K562 (cell line): ENCODE data around the gene TMEM164. TPM values are rescaled to one million over a fixed set of nuclear protein-coding genes. Genes with fewer than 3 reads are reported as not detected.

Experiments used
- CBX1 ChIP-seq: sonication (generic); IDR thresholded peaks from 2 replicates; pipeline ENCODE4 v1.6.1; 2016; ENCODE audit warnings: antibody characterized with exemption, low read depth, mild to moderate bottlenecking
- CTCFL ChIP-seq: IDR thresholded peaks from 2 replicates; pipeline ENCODE4 v1.6.1; 2011; ENCODE audit warnings: borderline replicate concordance, low read depth, mild to moderate bottlenecking, moderate library complexity, low read length; ENCODE audit not compliant: insufficient read depth, poor library complexity, severe bottlenecking
- DLX4 ChIP-seq: fragments of 250-450 bp; sonication (Bioruptor Pico); IDR thresholded peaks from 2 replicates; pipeline ENCODE4 v1.6.1; 2021; ENCODE audit warnings: mild to moderate bottlenecking
- DMBX1 ChIP-seq: fragments of 250-450 bp; sonication (Bioruptor Pico); IDR thresholded peaks from 2 replicates; pipeline ENCODE4 v1.8.0; 2022; ENCODE audit warnings: inconsistent platforms, mild to moderate bottlenecking, moderate library complexity, borderline replicate concordance
- ELF1 ChIP-seq: fragments of 200-800 bp; sonication (Bioruptor generic); IDR thresholded peaks from 2 replicates; pipeline ENCODE4 v1.6.1; 2016; ENCODE audit warnings: missing genetic modification characterization, missing compliant biosample characterization
- FOXA1 ChIP-seq: fragments of 450-650 bp; IDR thresholded peaks from 2 replicates; pipeline ENCODE4 v1.6.1; 2016; ENCODE audit warnings: mild to moderate bottlenecking, borderline replicate concordance
- JUN ChIP-seq, 2 experiments: sonication (generic) in 1 of 2; formaldehyde crosslinking in 1 of 2; IDR thresholded peaks; 2 replicates each; pipeline versions ENCODE4 v1.6.1 to v1.8.0; 2012 to 2022; ENCODE audit warnings: borderline replicate concordance in 2 of 2, mild to moderate bottlenecking in 2 of 2, improper control_type of control experiment in 1 of 2, low read depth in 1 of 2, low read length in 1 of 2, missing genetic modification reagents in 1 of 2
- NFXL1 ChIP-seq: fragments of 450-650 bp; formaldehyde crosslinking; IDR thresholded peaks from 2 replicates; pipeline ENCODE4 v1.4.0; 2021; ENCODE audit warnings: mild to moderate bottlenecking
- SAFB ChIP-seq: fragments of 200-400 bp; formaldehyde crosslinking; IDR thresholded peaks from 2 replicates; pipeline ENCODE4 v1.6.1; 2017; ENCODE audit warnings: low read depth, low read length, borderline replicate concordance
- SMAD1 ChIP-seq: fragments of 150-350 bp; IDR thresholded peaks from 2 replicates; pipeline ENCODE4 v1.6.1; 2014; ENCODE audit warnings: low read length, low read depth; ENCODE audit not compliant: partially characterized antibody
- SMAD2 ChIP-seq: fragments of 150-350 bp; IDR thresholded peaks from 2 replicates; pipeline ENCODE4 v1.6.1; 2014; ENCODE audit warnings: low read depth, mild to moderate bottlenecking, low read length
- TARDBP ChIP-seq: fragments of 450-650 bp; IDR thresholded peaks from 2 replicates; pipeline ENCODE4 v1.6.1; 2016
- TEAD2 ChIP-seq: fragments of 450-650 bp; IDR thresholded peaks from 2 replicates; pipeline ENCODE4 v1.6.1; 2016; ENCODE audit warnings: missing genetic modification characterization, control low read depth, missing compliant biosample characterization
- UBTF ChIP-seq, 2 experiments: IDR thresholded peaks; 2 replicates each; pipeline ENCODE4 v1.6.1; 2012; ENCODE audit warnings: improper control_type of control experiment in 2 of 2, low read depth in 2 of 2, low read length in 2 of 2, borderline replicate concordance in 1 of 2
- ZBTB33 ChIP-seq: sonication (generic); formaldehyde crosslinking; IDR thresholded peaks from 2 replicates; pipeline ENCODE4 v1.8.1; 2023; ENCODE audit warnings: mild to moderate bottlenecking, missing genetic modification reagents
- ZNF518B ChIP-seq: fragments of 250-450 bp; sonication (Bioruptor Pico); IDR thresholded peaks from 2 replicates; pipeline ENCODE4 v1.5.0; 2021; ENCODE audit warnings: mild to moderate bottlenecking, moderate library complexity
- polyA plus RNA-seq, 8 experiments: library from polyadenylated mRNA; depleted of rRNA in 4 of 8; stranded (reverse) in 5 of 8; unstranded in 3 of 8; fragments of >200 nt; fragmentation: Nextera tagmentation in 2 of 8; fragmentation: Illumina TruSeq in 1 of 8; extraction: Ambion mirVana in 2 of 8; extraction: Trizol in 1 of 8; gene quantifications; 2 replicates each; pipeline versions ENCODE4 v1.2.1 to v1.2.3, GENCODE V29; 2011 to 2014; ENCODE audit warnings: inconsistent platforms in 1 of 8, missing spikeins in 1 of 8
- total RNA-seq, 7 experiments: library from RNA; depleted of rRNA in 6 of 7; stranded (reverse); fragments of >200 nt in 6 of 7; fragmentation: Illumina TruSeq in 2 of 7; extraction: Trizol in 2 of 7; gene quantifications; 2 replicates each; pipeline versions ENCODE4 v1.2.1 to v1.2.3, GENCODE V29; 2011 to 2021; ENCODE audit warnings: low replicate concordance in 1 of 7

TMEM164 gene
- total and polyA plus RNA-seq, 9 of the 15 experiments (the other 6 are each of a cell fraction or from before 2014, with no cell fraction given): 2.4 to 57.3 (median 23.1) TPM

- TF ChIP-seq SMAD2 (no peak), JUN (IDR thresholded peaks at IDR 0.05; ENCODE audit: borderline replicate concordance, low read depth, low read length) (peak; percentile 22; the same call in 1 of the 2 replicates), JUN (CRISPR knock-in tag; IDR thresholded peaks at IDR 0.05; ENCODE audit: borderline replicate concordance) (no peak), DMBX1 (CRISPR knock-in tag) (peak; percentile 39), NFXL1 (CRISPR knock-in tag) (no peak), TARDBP (peak; percentile 45; the same call in 1 of the 2 replicates), ZNF518B (CRISPR knock-in tag) (no peak), CBX1 (no peak), DLX4 (no peak), SAFB (no peak), TEAD2 (no peak), FOXA1 (no peak), ELF1 (tag) (no peak), CTCFL (no peak), SMAD1 (peak; percentile 56), ZBTB33 (CRISPR knock-in tag) (no peak), UBTF (IDR thresholded peaks at IDR 0.05; ENCODE audit: borderline replicate concordance in 1 of 2, low read depth in 2 of 2, low read length in 2 of 2) (no peak)
Observed at GRCh38 chrX:110178179-110178865, 175.4 kb downstream of the TMEM164 start (continued).
